Measurements from ENCODE around the gene RGS7. TPM values are rescaled to one million over a fixed set of nuclear protein-coding genes. Genes with fewer than 3 reads are reported as not detected.

The RGS7 gene
- total RNA-seq, 2 experiments from 2014 or later, result not detected

DNA sequence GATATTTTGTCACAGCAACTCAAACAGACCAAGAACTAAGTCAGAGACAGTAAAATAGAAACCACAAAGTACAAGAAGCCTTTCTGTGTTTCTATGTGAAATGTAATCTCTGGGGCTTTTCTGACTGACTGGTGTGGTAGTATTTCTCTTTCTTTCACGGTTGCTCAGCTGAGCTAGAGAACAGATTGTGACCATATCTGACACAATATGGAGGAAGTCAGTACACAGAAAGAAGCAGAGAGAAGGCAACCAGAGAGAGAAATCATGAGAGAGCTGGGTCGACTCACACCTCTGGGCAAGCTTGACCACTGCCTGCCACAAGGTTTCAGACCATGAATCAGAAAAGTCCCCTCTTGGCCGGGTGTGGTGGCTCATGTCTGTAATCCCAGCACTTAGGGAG lies 536.2 kb downstream of the RGS7 start:
- no peaks in the 10 kb centered on the region for H3K27me3 Mint-ChIP-seq (ENCODE audit: low read depth)
- POLR2A ChIA-PET, result no interaction called here
- no peaks in the 10 kb centered on the region for H3K36me3 Mint-ChIP-seq (ENCODE audit: low read depth)
- no peaks in the 10 kb centered on the region for H3K4me1 Mint-ChIP-seq (ENCODE audit: low read depth)
- CTCF ChIA-PET, result no interaction called here
- H3K27ac Mint-ChIP-seq, result no peak overlapping the region
- DNase-seq (no peak), ATAC-seq (no peak)
- peaks cover 3% of the 10 kb centered on the region for H3K9me3 Mint-ChIP-seq (ENCODE audit: insufficient read depth)
- no peak overlapping the region for H3K4me3 Mint-ChIP-seq

DNA sequence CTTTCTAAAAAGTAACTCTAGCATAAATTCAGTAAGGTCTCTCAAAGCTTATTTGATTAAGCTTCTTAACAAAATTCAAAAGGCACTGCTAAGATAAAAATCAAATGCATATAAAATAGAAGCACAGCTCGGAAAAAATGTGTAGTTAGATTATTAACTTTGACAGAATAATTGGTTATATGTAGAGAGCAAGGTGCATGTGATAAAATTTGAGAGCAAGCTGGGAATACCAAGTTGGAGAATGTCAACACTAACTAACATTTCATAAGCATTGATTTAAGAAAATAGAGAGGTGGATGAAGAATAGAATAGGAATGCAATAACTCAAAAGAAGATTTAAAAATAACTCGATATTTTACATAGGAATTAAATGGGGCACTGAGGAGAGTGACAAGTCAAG lies 540.5 kb downstream of the RGS7 start:
- ATAC-seq, result no peak
- no peaks in the 10 kb centered on the region for H3K27me3 Mint-ChIP-seq (ENCODE audit: low read depth)
- no peak for DNase-seq
- H3K4me3 Mint-ChIP-seq, result no peak overlapping the region
- H3K36me3 Mint-ChIP-seq (ENCODE audit: low read depth), result no peaks in the 10 kb centered on the region
- ChIA-PET POLR2A (interaction anchor here (0.6 kb wide), 1 partner anchor 73 kb away, joined by 4 read pairs; no protein-coding TSS in a partner anchor), CTCF (no interaction called here)
- H3K9me3 Mint-ChIP-seq (ENCODE audit: insufficient read depth), result peaks cover 2% of the 10 kb centered on the region
- no peaks in the 10 kb centered on the region for H3K4me1 Mint-ChIP-seq (ENCODE audit: low read depth)
- H3K27ac Mint-ChIP-seq, result no peak overlapping the region

DNA sequence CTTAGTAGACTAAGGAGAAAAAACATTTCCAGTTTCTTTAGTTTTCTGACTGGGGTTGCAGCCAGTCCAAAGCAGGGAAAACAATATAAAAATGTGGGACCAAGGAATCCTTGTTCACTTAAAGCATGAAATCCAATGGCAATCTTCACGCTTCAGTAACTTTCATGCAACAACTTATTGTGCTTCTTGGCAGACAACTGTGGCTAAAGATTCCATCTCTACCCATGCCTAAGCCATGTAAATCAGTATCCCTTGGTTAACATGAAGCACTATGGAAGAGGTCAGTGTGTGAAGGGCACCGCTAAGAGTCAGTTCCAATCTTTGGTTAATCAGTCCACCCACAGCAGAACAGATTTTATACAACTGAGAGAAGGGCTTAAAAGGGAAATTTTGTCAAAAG lies 543.3 kb downstream of the RGS7 start:
- ATAC-seq (no peak), DNase-seq (no peak)
- H3K4me1 Mint-ChIP-seq (ENCODE audit: low read depth), result no peaks in the 10 kb centered on the region
- H3K36me3 Mint-ChIP-seq (ENCODE audit: low read depth), result no peaks in the 10 kb centered on the region
- no peak overlapping the region for H3K4me3 Mint-ChIP-seq
- ChIA-PET CTCF (no interaction called here), POLR2A (no interaction called here)
- H3K9me3 Mint-ChIP-seq (ENCODE audit: insufficient read depth), result no peaks in the 10 kb centered on the region
- no peak overlapping the region for H3K27ac Mint-ChIP-seq
- no peaks in the 10 kb centered on the region for H3K27me3 Mint-ChIP-seq (ENCODE audit: low read depth)

DNA sequence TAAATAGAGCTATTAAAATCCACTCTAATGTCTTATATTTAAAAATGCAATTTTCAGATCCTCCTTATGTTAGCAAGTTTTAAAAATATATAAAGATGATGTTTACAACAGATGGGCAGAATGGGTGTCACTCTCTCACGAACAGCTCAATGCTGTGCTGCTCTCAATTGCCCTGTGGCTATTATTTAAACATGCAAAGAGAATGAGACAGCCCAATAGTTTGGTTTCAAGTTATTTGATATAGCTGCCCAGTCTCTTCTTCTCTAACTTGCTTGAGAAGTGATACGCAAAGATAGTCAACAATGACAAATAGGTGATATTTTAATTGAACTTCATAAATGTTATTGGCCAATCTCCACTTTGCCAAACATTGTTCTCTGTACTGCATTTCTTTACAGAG lies 545.7 kb downstream of the RGS7 start:
- H3K36me3 Mint-ChIP-seq (ENCODE audit: low read depth), result no peaks in the 10 kb centered on the region
- no peak for ATAC-seq
- no peak for DNase-seq
- no peaks in the 10 kb centered on the region for H3K4me1 Mint-ChIP-seq (ENCODE audit: low read depth)
- H3K27ac Mint-ChIP-seq, result no peak overlapping the region
- ChIA-PET POLR2A (no interaction called here), CTCF (interaction anchor here (0.7 kb wide), 1 partner anchor 328 kb away, joined by 3 read pairs; no protein-coding TSS in a partner anchor)
- no peak overlapping the region for H3K4me3 Mint-ChIP-seq
- H3K27me3 Mint-ChIP-seq (ENCODE audit: low read depth), result no peaks in the 10 kb centered on the region
- no peaks in the 10 kb centered on the region for H3K9me3 Mint-ChIP-seq (ENCODE audit: insufficient read depth)

DNA sequence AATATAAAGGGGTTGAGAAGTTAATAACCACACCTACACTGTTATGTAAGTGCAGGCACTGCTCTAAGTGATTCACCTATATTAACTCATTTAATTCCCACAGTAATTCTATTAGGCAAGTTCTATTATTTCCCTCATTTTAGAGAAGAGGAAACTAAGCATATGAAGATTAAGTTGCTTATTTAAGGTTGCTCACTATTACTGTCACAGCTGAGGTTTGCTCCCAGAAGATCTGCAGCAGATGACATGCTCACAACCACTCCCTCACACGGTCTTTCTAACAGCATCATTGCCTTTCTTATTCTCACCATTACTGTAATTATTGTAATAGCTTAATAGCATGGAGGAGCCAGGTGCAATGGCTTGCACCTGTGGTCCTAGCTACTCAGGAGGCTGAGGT lies 548.6 kb downstream of the RGS7 start:
- DNase-seq, result no peak
- POLR2A ChIA-PET, result no interaction called here
- no peaks in the 10 kb centered on the region for H3K9me3 Mint-ChIP-seq (ENCODE audit: insufficient read depth)
- no peak for ATAC-seq
- no peak overlapping the region for H3K27ac Mint-ChIP-seq
- H3K36me3 Mint-ChIP-seq (ENCODE audit: low read depth), result no peaks in the 10 kb centered on the region
- no peak overlapping the region for H3K4me3 Mint-ChIP-seq
- no peaks in the 10 kb centered on the region for H3K4me1 Mint-ChIP-seq (ENCODE audit: low read depth)
- CTCF ChIA-PET, result no interaction called here
- H3K27me3 Mint-ChIP-seq (ENCODE audit: low read depth), result no peaks in the 10 kb centered on the region

DNA sequence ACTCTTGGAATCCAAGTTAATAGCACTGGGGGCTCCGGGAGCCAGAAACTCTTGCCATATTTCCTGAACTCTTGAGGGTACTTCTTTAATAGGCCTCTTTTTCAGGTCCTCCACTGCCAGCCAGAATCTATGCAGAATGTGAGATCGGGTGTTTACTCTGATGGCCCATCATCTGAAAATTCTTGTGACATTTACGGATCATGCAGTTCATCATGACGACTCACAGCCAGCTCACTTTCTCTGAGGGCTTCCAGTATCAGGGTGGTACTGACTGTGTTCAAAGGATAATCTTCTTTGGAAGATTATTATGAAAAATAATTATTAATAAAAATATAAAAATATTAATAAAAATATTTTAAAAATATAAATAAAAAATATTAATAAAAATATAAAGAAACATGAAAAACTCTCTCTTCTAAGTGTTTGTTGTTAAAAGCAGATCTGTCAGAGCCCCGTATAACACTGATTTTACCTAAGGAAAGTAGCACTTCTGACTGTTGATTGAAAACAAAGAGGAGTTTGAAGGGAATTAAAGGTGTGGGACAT lies 550.7 kb downstream of the RGS7 start:
- no peaks in the 10 kb centered on the region for H3K36me3 Mint-ChIP-seq (ENCODE audit: low read depth)
- H3K4me3 Mint-ChIP-seq, result no peak overlapping the region
- POLR2A ChIA-PET, result no interaction called here
- H3K27ac Mint-ChIP-seq, result no peak overlapping the region
- DNase-seq, result no peak
- no peaks in the 10 kb centered on the region for H3K9me3 Mint-ChIP-seq (ENCODE audit: insufficient read depth)
- no peaks in the 10 kb centered on the region for H3K4me1 Mint-ChIP-seq (ENCODE audit: low read depth)
- CTCF ChIA-PET, result no interaction called here
- no peak for ATAC-seq
- H3K27me3 Mint-ChIP-seq (ENCODE audit: low read depth), result no peaks in the 10 kb centered on the region

DNA sequence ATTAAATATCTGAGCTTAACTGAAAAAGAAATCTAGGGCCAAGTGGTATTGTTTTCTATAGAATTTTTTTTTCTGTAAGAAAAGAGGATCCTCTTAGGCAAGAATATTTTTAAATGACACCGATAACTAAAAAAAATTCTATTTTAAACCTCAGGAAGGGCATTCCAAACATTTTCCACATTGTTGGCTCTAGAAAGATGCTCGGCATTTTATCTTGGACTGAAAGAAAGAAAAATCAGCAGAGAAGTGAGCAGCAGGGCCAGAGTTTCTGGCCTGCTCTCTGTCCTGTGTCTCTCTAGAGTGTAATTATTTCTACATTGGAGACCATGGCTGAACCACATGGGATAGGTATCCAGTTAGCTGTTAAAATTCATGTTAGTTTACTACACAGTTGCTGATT lies 552.5 kb downstream of the RGS7 start:
- Mint-ChIP-seq H3K4me1 (ENCODE audit: low read depth) (no peaks in the 10 kb centered on the region), H3K27me3 (ENCODE audit: low read depth) (no peaks in the 10 kb centered on the region), H3K36me3 (ENCODE audit: low read depth) (no peaks in the 10 kb centered on the region), H3K27ac (no peak overlapping the region), H3K4me3 (no peak overlapping the region), H3K9me3 (ENCODE audit: insufficient read depth) (no peaks in the 10 kb centered on the region)
- no peak for DNase-seq
- no peak for ATAC-seq
- ChIA-PET CTCF (no interaction called here), POLR2A (no interaction called here)

DNA sequence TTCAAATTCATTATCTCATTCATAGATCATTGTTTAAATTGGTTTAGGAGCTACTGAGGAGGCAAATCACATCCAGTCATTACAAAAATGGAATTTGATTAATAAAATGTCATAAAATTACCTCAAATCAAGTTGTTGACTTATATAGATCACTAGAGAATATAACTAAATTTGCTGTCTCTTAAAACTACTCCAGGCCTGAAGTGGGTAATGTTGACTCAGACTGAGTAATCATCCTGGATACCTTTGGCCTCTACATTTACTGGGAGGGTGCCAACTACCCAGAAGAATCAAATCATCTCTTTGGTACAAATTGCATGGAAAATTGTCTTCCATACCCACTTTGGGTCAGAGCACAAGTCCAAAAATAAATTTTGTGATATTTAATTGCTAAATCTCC lies 553.9 kb downstream of the RGS7 start:
- ATAC-seq (no peak), DNase-seq (no peak)
- ChIA-PET POLR2A (no interaction called here), CTCF (no interaction called here)
- Mint-ChIP-seq H3K4me1 (ENCODE audit: low read depth) (no peaks in the 10 kb centered on the region), H3K36me3 (ENCODE audit: low read depth) (no peaks in the 10 kb centered on the region), H3K4me3 (no peak overlapping the region), H3K9me3 (ENCODE audit: insufficient read depth) (no peaks in the 10 kb centered on the region), H3K27ac (no peak overlapping the region), H3K27me3 (ENCODE audit: low read depth) (no peaks in the 10 kb centered on the region)

DNA sequence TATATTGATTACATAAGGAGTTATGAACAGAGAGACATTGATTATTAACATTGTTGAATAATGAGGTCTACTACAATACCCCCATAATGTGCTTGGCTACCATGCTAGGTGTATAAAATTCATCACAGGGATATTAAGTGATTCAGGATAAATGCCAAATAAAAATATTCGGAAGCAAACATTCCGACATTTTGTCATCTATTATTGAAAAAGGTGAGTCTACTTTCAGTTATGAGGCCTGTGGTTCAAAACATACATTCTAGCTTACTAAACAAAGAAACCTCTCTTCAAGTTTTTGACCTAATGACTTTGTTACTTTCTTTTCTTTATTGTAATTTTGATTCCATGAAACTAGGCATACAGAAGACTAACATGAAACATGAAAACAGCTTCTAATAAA lies 554.7 kb downstream of the RGS7 start:
- no peaks in the 10 kb centered on the region for H3K4me1 Mint-ChIP-seq (ENCODE audit: low read depth)
- H3K27me3 Mint-ChIP-seq (ENCODE audit: low read depth), result no peaks in the 10 kb centered on the region
- H3K27ac Mint-ChIP-seq, result no peak overlapping the region
- no peaks in the 10 kb centered on the region for H3K9me3 Mint-ChIP-seq (ENCODE audit: insufficient read depth)
- DNase-seq (no peak), ATAC-seq (no peak)
- ChIA-PET POLR2A (no interaction called here), CTCF (no interaction called here)
- H3K36me3 Mint-ChIP-seq (ENCODE audit: low read depth), result no peaks in the 10 kb centered on the region
- no peak overlapping the region for H3K4me3 Mint-ChIP-seq

DNA sequence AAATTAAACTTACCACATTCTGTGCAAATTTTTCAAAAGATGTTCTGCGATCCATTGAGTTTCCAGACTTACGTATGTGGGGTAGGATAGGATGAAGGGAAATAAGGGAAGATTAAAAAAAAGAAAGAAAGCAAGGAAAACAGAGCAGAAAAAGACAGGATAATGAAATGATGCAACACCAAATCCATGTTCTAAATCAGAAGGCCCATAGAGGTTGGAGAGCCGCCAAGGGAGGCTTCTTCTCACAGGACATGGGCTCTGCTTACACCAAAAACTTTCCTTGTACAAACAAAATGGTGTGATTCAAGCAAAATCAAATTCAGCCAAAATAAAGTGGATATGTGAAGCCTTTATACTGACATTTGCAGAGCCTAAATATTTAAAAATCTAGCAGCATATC lies 555.6 kb downstream of the RGS7 start:
- no peak overlapping the region for H3K27ac Mint-ChIP-seq
- no peaks in the 10 kb centered on the region for H3K27me3 Mint-ChIP-seq (ENCODE audit: low read depth)
- CTCF ChIA-PET, result no interaction called here
- no peaks in the 10 kb centered on the region for H3K36me3 Mint-ChIP-seq (ENCODE audit: low read depth)
- POLR2A ChIA-PET, result no interaction called here
- H3K4me3 Mint-ChIP-seq, result no peak overlapping the region
- no peaks in the 10 kb centered on the region for H3K4me1 Mint-ChIP-seq (ENCODE audit: low read depth)
- H3K9me3 Mint-ChIP-seq (ENCODE audit: insufficient read depth), result no peaks in the 10 kb centered on the region
- ATAC-seq, result no peak
- DNase-seq, result no peak

DNA sequence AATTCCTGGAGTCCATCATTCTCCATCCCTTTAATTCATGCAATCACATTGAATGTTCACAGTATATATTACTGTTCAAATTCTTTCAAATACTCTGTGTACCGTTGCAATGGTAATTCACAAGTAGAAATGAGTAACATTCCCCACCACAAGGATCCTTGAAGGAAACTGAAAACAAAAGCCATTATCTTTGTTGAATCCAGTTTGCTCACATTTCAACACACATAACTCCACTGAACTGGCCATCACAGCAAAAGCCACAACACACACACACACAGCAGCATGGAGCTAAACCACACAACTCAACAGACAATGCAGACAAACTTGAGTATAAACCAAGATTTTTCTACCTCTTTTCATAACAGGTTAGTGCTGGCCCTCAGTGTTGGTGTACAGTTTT lies 556.7 kb downstream of the RGS7 start:
- ChIA-PET POLR2A (no interaction called here), CTCF (no interaction called here)
- H3K36me3 Mint-ChIP-seq (ENCODE audit: low read depth), result no peaks in the 10 kb centered on the region
- no peaks in the 10 kb centered on the region for H3K4me1 Mint-ChIP-seq (ENCODE audit: low read depth)
- H3K9me3 Mint-ChIP-seq (ENCODE audit: insufficient read depth), result no peaks in the 10 kb centered on the region
- DNase-seq, result no peak
- no peaks in the 10 kb centered on the region for H3K27me3 Mint-ChIP-seq (ENCODE audit: low read depth)
- no peak overlapping the region for H3K4me3 Mint-ChIP-seq
- ATAC-seq, result no peak
- H3K27ac Mint-ChIP-seq, result no peak overlapping the region

DNA sequence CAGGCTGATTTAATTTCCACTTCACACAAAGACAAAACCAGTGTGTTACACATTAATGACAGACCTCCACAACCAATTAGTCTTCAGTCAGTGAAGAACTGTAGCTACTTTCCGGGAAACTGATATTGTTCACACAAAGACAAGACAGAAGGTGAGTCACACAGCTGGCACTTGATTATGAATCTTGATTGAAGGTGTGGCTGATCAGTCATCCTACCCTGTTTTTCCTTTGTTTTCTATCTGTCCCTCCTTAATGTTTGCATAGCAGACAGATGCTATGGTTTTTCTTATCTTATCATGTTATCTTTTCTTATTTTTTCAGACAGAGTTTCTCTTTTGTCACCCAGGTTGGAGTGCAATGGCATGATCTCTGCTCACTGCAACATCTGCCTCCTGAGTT lies 560.0 kb downstream of the RGS7 start:
- DNase-seq, result no peak
- no peaks in the 10 kb centered on the region for H3K27me3 Mint-ChIP-seq (ENCODE audit: low read depth)
- H3K4me3 Mint-ChIP-seq, result no peak overlapping the region
- ATAC-seq, result no peak
- no peak overlapping the region for H3K27ac Mint-ChIP-seq
- no peaks in the 10 kb centered on the region for H3K4me1 Mint-ChIP-seq (ENCODE audit: low read depth)
- CTCF ChIA-PET, result no interaction called here
- no peaks in the 10 kb centered on the region for H3K36me3 Mint-ChIP-seq (ENCODE audit: low read depth)
- H3K9me3 Mint-ChIP-seq (ENCODE audit: insufficient read depth), result no peaks in the 10 kb centered on the region
- POLR2A ChIA-PET, result no interaction called here

DNA sequence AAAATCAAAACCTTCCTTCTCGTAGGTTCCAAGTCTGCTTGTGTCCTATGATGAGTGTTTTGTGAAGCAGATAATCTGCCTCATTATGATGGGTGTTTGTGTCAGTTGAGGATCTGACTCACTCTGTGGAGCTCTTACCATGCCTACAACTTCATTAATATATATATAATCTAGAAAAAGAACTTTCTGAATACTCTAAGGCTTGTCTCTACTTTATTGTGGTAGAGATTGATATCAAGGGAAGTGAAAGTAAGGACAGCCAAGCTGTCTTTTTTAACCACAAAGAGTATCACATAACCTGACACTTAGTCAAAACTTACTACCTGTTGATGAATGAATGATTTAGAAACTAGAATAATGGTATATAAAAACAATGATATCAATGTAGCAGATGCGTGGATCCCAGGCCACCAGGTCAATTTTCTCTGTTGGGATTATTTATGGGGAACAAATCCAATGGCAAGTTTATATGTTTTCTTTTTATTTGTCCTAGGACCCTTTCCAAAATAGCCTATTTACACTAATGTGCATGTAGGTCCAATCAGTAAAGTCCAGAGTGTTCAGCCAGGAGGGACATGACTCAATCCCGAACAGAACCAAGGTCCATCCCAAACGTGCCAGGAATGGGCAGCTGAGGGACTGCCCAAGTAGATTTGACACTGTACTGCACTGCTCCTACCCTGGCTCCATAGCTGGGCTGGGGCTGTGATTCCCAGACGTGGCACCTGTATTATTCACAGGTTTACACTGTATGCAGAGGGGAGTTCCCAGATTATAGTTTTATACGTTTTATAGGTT lies 562.8 kb downstream of the RGS7 start:
- ATAC-seq (no peak), DNase-seq (no peak)
- no peaks in the 10 kb centered on the region for H3K27me3 Mint-ChIP-seq (ENCODE audit: low read depth)
- H3K36me3 Mint-ChIP-seq (ENCODE audit: low read depth), result no peaks in the 10 kb centered on the region
- CTCF ChIA-PET, result no interaction called here
- H3K27ac Mint-ChIP-seq, result no peak overlapping the region
- H3K4me3 Mint-ChIP-seq, result no peak overlapping the region
- POLR2A ChIA-PET, result no interaction called here
- no peaks in the 10 kb centered on the region for H3K4me1 Mint-ChIP-seq (ENCODE audit: low read depth)
- no peaks in the 10 kb centered on the region for H3K9me3 Mint-ChIP-seq (ENCODE audit: insufficient read depth)

Data from activated CD8-positive, alpha-beta T cell treated with anti-CD3 and anti-CD28 coated beads, Interleukin-2, amount 10 ng/mL, durations not matched to agents 7 days and 5 days (primary cell).